ENCODE results near the gene GUCY2C. TPM values are rescaled to one million over a fixed set of nuclear protein-coding genes. Genes with fewer than 3 reads are reported as not detected.
A peak's percentile ranks its signal among the peaks of the same experiment; 100 is the strongest.

Gene GUCY2C
- polyA plus RNA-seq, 6 donors from 2014 or later = 0.06 to 0.32 (median 0.20) TPM; not detected in 1

- Mint-ChIP-seq H3K4me1 (no peaks in the 10 kb centered on the region), H3K27ac (no peak overlapping the region), H3K9me3 (peaks cover 0 to 14% (median 10%) of the 10 kb centered on the region in 7 donors), H3K27me3 (peaks cover 0 to 25% (median 10%) of the 10 kb centered on the region in 3 donors), H3K4me3 (no peak overlapping the region), H3K36me3 (peaks cover 0 to 11% of the 10 kb centered on the region in 2 donors)
- ATAC-seq (ENCODE audit: low read depth in 2 of 2) (no peak), DNase-seq (no peak)
Observed at GRCh38 chr12:14635776-14636175, 60.6 kb downstream of the GUCY2C start.

GRCh38 chr12:14630793-14631192 is 65.6 kb downstream of the GUCY2C start:
- no peak for ATAC-seq (ENCODE audit: low read depth in 2 of 2)
- Mint-ChIP-seq H3K4me1 (peaks cover 0 to 7% (median 0%) of the 10 kb centered on the region in 3 donors), H3K9me3 (peaks cover 0 to 5% (median under 1%) of the 10 kb centered on the region in 7 donors), H3K27me3 (peaks cover 0 to 17% (median 5%) of the 10 kb centered on the region in 3 donors), H3K27ac (peak overlapping the region in 1 of 6 donors; percentile 43), H3K4me3 (no peak overlapping the region), H3K36me3 (peaks cover 0 to 2% of the 10 kb centered on the region in 2 donors)
- DNase-seq = no peak

DNA sequence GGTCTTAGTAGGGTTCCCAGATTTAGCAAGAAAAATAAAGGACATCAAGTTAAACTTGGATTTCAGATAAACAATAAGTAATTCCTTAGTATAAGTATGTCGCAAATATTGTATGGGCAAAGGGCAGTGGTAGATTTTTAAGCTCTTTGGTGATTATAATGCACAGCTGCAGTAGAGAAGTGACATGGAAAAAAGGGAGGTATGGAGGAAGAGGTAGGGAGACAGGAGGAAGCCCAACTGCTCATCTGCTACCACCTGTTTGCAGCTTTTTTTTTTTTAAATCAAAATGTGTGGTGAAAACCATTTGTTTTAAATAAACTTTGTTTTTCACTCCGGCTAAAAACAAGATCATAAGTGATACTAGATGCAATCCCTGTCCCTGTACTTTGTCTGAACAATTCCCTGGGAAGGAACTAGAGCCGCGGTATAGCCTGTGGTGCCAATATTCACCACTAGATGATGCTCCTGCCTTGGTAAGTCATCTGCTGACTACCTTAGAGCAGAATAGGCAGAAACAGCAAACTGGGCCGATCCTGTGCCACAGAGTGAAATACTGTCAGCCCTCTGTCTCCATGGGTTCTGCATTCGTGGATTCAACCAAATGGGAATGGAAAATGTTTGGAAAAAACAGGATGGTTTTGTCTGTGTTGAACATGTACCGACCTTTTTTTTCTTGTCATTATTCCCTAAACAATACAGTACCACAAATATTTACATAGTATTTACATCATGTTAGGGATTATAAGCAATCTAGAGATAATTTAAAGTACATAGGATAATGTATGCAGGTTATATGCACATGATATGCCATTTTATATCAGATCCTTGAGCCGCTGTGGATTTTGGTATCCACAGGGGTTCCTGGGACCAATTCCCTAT is 66.3 kb downstream of the GUCY2C start:
- Mint-ChIP-seq H3K9me3 (peaks cover 0 to 1% (median 0%) of the 10 kb centered on the region in 7 donors), H3K4me3 (no peak overlapping the region), H3K27ac (peak overlapping the region in 1 of 6 donors; percentile 43), H3K4me1 (peaks cover 0 to 7% (median 0%) of the 10 kb centered on the region in 3 donors), H3K36me3 (no peaks in the 10 kb centered on the region), H3K27me3 (peaks cover 0 to 11% (median 5%) of the 10 kb centered on the region in 3 donors)
- ATAC-seq (ENCODE audit: low read depth in 2 of 2) = peak; percentile 96 to 100
- DNase-seq = peak; percentile 58

- no peak overlapping the region for H3K4me3 Mint-ChIP-seq
- H3K4me1 Mint-ChIP-seq = peaks cover 0 to 7% (median under 1%) of the 10 kb centered on the region in 3 donors
- H3K27me3 Mint-ChIP-seq = peaks cover 0 to 5% (median 5%) of the 10 kb centered on the region in 3 donors
- H3K36me3 Mint-ChIP-seq = no peaks in the 10 kb centered on the region
- H3K9me3 Mint-ChIP-seq = peaks cover 0 to 1% (median 0%) of the 10 kb centered on the region in 7 donors
- H3K27ac Mint-ChIP-seq = peak overlapping the region in 2 of 6 donors; percentile 7 to 30
- ATAC-seq (ENCODE audit: low read depth in 2 of 2) (no peak), DNase-seq (no peak)
Observed at GRCh38 chr12:14628771-14629170, 67.6 kb downstream of the GUCY2C start.

DNA sequence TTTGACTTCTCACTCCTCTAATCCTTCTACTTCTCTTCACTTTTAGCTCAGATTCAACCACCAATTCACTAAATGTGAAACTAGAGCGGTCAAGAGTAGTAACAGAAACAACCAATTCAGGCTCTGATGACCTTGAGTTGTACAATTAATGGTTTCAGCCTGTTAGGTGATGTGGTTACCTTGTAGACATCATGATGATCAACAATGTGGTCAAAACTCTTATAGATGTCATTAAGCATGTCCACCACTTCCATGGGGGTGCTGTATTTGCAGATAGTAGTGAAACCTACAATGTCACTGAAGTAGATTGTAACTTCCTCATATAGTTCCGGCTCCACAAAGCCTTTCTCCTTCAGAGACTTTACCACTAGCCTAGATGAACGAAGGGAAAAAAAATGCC is 74.6 kb downstream of the GUCY2C start:
- Mint-ChIP-seq H3K36me3 (no peaks in the 10 kb centered on the region), H3K4me3 (peak overlapping the region in 5 of 8 donors; percentile 8 to 61 (median 30)), H3K4me1 (peaks cover 21 to 24% (median 24%) of the 10 kb centered on the region in 3 donors), H3K9me3 (peaks cover 0 to 4% (median 2%) of the 10 kb centered on the region in 7 donors), H3K27me3 (no peaks in the 10 kb centered on the region), H3K27ac (peak overlapping the region; percentile 16 to 94 (median 58))
- DNase-seq = peak; percentile 68
- peak; percentile 95 for ATAC-seq (ENCODE audit: low read depth in 2 of 2)

DNA sequence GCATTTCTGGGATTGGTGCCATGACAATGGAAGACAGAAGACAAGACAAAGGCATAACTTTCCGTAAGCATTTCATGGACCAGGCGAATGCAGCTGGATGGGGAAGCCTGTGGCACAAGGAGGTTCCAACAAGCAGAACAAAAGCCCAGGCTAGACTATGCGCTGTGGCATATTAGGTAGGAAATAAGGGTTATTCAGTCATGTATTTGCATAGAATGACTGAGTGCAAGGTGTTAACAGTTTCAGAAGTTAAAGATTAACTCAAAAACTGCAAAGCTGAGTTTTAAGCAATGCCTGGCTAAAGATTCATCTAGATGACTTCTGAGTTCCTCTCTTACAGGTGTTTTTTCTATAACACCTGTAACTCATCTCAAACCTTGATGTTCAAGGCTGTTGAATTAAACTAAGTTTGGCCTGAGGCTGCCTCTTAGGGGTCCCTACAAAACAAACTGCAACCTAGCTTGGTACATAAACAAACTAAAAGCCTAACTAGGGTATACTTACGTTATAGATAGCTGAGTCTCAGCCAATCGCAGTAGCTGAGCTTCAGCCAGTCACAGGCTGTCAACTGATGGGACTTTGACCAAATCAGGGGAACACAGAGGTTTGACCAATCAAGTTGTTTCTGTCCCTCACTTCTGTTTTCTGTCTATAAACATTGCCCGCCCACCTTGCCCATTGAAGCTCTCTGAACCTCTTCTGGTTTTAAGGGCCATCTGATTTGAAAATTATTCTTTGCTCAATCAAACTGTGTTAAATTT is 76.5 kb downstream of the GUCY2C start:
- Mint-ChIP-seq H3K27ac (no peak overlapping the region), H3K27me3 (no peaks in the 10 kb centered on the region), H3K4me1 (peaks cover 27 to 29% (median 27%) of the 10 kb centered on the region in 3 donors), H3K9me3 (peaks cover 0 to 4% (median 2%) of the 10 kb centered on the region in 7 donors), H3K36me3 (no peaks in the 10 kb centered on the region), H3K4me3 (no peak overlapping the region)
- no peak for ATAC-seq (ENCODE audit: low read depth in 2 of 2)
- DNase-seq = no peak

DNA sequence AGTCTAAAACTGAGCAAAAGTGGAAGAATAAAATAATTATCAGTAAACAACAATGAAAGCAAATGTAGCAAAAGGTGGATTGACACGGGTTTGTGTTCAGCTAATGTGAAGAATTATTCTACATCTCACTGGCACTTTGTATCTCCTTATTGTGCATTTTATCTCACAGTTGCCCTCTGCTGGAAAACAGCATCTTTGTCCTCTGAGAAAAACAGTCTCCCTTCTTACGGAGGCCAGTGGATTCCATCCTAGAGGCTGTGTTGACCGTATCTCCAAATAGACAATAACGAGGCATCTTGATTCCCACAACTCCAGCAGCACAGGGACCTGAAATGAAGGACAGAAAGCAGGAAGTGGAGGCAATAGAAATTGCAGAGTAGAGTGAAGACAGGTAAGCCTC is 77.4 kb downstream of the GUCY2C start:
- Mint-ChIP-seq H3K4me3 (peak overlapping the region in 1 of 8 donors; percentile 13), H3K9me3 (peaks cover 0 to 4% (median 2%) of the 10 kb centered on the region in 7 donors), H3K4me1 (peaks cover 33 to 38% (median 35%) of the 10 kb centered on the region in 3 donors), H3K27me3 (no peaks in the 10 kb centered on the region), H3K27ac (peak overlapping the region in 2 of 6 donors; percentile 51 to 69), H3K36me3 (no peaks in the 10 kb centered on the region)
- no peak for ATAC-seq (ENCODE audit: low read depth in 2 of 2)
- no peak for DNase-seq

- peak; percentile 77 for DNase-seq
- ATAC-seq (ENCODE audit: low read depth in 2 of 2) = peak; percentile 62 to 63
- peaks cover 30 to 45% (median 35%) of the 10 kb centered on the region in 3 donors for H3K4me1 Mint-ChIP-seq
- peak overlapping the region; percentile 78 to 98 (median 95) for H3K27ac Mint-ChIP-seq
- H3K4me3 Mint-ChIP-seq = peak overlapping the region; percentile 40 to 89 (median 76)
- no peaks in the 10 kb centered on the region for H3K36me3 Mint-ChIP-seq
- no peaks in the 10 kb centered on the region for H3K27me3 Mint-ChIP-seq
- H3K9me3 Mint-ChIP-seq = peaks cover 0 to 18% (median 14%) of the 10 kb centered on the region in 7 donors
Observed at GRCh38 chr12:14614704-14615121, 81.7 kb downstream of the GUCY2C start.

- Mint-ChIP-seq H3K27ac (peak overlapping the region; percentile 90 to 98 (median 95)), H3K4me1 (peaks cover 21 to 36% (median 25%) of the 10 kb centered on the region in 3 donors), H3K9me3 (peaks cover 0 to 23% (median 19%) of the 10 kb centered on the region in 7 donors), H3K27me3 (no peaks in the 10 kb centered on the region), H3K36me3 (peaks cover 2 to 4% of the 10 kb centered on the region in 2 donors), H3K4me3 (peak overlapping the region; percentile 59 to 88 (median 76))
- ATAC-seq (ENCODE audit: low read depth in 2 of 2) (peak; percentile 88 to 91), DNase-seq (peak; percentile 86)
Observed at GRCh38 chr12:14613718-14614117, 82.7 kb downstream of the GUCY2C start.

DNA sequence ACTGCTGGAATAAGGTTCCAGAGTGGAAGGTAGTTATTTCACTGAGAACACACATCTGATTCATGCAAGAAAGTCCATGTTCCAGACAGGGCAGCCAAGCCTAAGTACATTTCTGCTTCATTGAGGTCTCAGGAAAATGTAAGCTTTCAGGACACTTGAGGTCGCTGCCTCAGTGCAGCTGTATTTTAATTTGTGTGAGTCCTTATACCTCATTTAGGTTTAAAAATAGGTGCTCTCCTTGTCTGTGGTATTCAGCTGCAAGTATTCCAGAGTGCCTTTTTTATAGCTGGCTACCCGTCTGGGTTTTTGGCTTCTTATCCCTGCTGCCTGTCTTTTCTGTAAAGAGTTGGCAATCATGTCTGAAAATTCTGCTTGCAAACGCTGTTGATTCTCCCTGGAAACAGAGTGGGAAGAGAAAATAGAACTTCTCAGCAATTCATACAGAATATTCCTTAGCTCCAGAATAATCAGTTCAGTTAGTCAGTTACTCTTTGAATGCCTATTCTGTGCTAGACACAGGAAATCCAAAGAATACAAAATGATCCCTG is 83.4 kb downstream of the GUCY2C start:
- Mint-ChIP-seq H3K4me3 (peak overlapping the region in 7 of 8 donors; percentile 59 to 88 (median 76)), H3K4me1 (peaks cover 18 to 34% (median 21%) of the 10 kb centered on the region in 3 donors), H3K27ac (peak overlapping the region; percentile 90 to 98 (median 95))

DNA sequence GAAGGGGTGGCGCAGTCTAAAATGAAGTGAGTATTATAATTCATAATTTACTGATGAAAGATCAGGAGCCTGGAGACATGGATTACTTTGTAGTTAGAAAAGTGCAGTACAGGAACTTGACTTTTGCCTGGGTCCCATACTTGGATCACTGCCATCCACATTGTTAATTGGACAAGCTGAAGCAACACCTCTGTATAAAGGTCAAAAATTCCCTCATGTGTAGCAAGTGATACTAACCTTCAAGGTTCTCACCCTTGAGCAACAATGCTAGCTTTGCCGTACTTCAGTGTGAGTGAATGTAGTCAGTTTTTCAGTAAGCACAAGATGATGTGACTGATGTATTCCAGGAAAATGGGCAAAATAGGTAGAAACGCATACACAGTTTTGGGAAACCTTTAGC is 84.1 kb downstream of the GUCY2C start:
- peaks cover 18 to 34% (median 21%) of the 10 kb centered on the region in 3 donors for H3K4me1 Mint-ChIP-seq
- DNase-seq (no peak), ATAC-seq (ENCODE audit: low read depth in 2 of 2) (no peak)
- H3K27ac Mint-ChIP-seq = peak overlapping the region in 1 of 6 donors; percentile 63
- peak overlapping the region in 1 of 8 donors; percentile 68 for H3K4me3 Mint-ChIP-seq
- peaks cover 6 to 12% of the 10 kb centered on the region in 2 donors for H3K36me3 Mint-ChIP-seq
- no peaks in the 10 kb centered on the region for H3K27me3 Mint-ChIP-seq
- H3K9me3 Mint-ChIP-seq = peaks cover 0 to 38% (median 34%) of the 10 kb centered on the region in 7 donors

More for the DNA sequence above, 83.4 kb downstream of the GUCY2C start:
- H3K9me3 Mint-ChIP-seq = peaks cover 0 to 31% (median 27%) of the 10 kb centered on the region in 7 donors
- no peaks in the 10 kb centered on the region for H3K27me3 Mint-ChIP-seq
- ATAC-seq (ENCODE audit: low read depth in 2 of 2) = no peak
- peaks cover 6 to 11% of the 10 kb centered on the region in 2 donors for H3K36me3 Mint-ChIP-seq
- DNase-seq = no peak

DNA sequence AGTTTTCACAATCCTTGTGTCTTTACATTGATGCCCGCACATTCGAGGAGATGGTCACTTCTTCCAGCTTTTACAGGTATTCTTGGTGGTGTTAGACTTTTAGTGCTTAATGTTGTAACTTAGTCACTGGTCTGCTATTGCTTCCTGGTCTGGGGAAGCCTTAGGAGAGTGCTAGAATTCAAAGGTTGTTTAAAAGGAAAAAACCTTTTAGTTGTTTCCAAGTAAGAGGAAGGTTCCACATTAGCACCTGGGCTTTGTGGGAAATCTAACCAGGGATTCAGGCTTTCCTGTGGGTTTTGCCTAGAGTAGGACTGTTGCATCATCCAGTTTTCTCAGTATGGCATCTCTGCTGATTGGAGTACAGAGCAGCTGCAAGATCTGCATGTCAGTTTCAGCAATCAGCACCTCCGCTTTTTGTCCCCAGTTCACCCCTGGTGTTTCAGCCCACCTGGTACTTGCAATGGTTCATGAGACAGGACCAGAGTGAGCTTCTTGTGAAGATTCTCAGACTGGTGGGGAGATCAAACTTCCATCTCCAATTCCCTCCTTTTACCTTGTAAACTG is 84.7 kb downstream of the GUCY2C start:
- Mint-ChIP-seq H3K4me3 (peak overlapping the region in 1 of 8 donors; percentile 68), H3K27me3 (no peaks in the 10 kb centered on the region), H3K9me3 (peaks cover 0 to 43% (median 38%) of the 10 kb centered on the region in 7 donors), H3K4me1 (peaks cover 18 to 34% (median 21%) of the 10 kb centered on the region in 3 donors), H3K36me3 (peaks cover 6 to 12% of the 10 kb centered on the region in 2 donors), H3K27ac (peak overlapping the region in 2 of 6 donors; percentile 63 to 85)
- ATAC-seq (ENCODE audit: low read depth in 2 of 2) (no peak), DNase-seq (no peak)
